Right renal pelvis (tissue), 4 donors: Measurements from ENCODE around the gene ADD3. TPM values are rescaled to one million over a fixed set of nuclear protein-coding genes. Genes with fewer than 3 reads are reported as not detected.

Experiments used
- DNase-seq, 4 donors: peaks; one replicate each; pipeline ENCODE4 v3.0.0-alpha.2; 2013; ENCODE audit warnings: low read depth in 4 of 4, low spot score in 3 of 4, missing footprints in 1 of 4
- polyA plus RNA-seq, 4 donors: library from polyadenylated mRNA; unstranded; fragments of 120-200 nt; gene quantifications; one replicate each; pipeline ENCODE4 v1.2.1, GENCODE V29; 2013; ENCODE audit not compliant: insufficient read length in 4 of 4

Gene ADD3
- polyA plus RNA-seq, 4 donors = 227 to 291 (median 272) TPM

- DNase-seq = no peak
Measured at GRCh38 chr10:110169586-110169985, 161.8 kb downstream of the ADD3 start.

GRCh38 chr10:110170142-110170971, 162.6 kb downstream of the ADD3 start:
- DNase-seq = no peak

GRCh38 chr10:110171032-110171431, 163.2 kb downstream of the ADD3 start:
- DNase-seq = no peak

- DNase-seq = no peak
Measured at GRCh38 chr10:110172155-110172554, 164.4 kb downstream of the ADD3 start.

GRCh38 chr10:110174201-110174600, 166.4 kb downstream of the ADD3 start:
- no peak for DNase-seq

GRCh38 chr10:110174816-110175215, 167.0 kb downstream of the ADD3 start:
- DNase-seq = no peak

- no peak for DNase-seq
Measured at GRCh38 chr10:110175406-110175805, 167.6 kb downstream of the ADD3 start.

GRCh38 chr10:110176141-110177030, 168.6 kb downstream of the ADD3 start:
- DNase-seq = no peak

- no peak for DNase-seq
Measured at GRCh38 chr10:110179220-110179619, 171.4 kb downstream of the ADD3 start.

- no peak for DNase-seq
Measured at GRCh38 chr10:110181451-110181850, 173.7 kb downstream of the ADD3 start.

GRCh38 chr10:110181911-110182310, 174.1 kb downstream of the ADD3 start:
- DNase-seq = no peak

- DNase-seq = no peak
Measured at GRCh38 chr10:110184398-110184797, 176.6 kb downstream of the ADD3 start.

Other genes starting within 250 kb of the ADD3 start
- 10 to 100 TPM; 78.8 to 81.9 (median 79.7) TPM for gene XPNPEP1, start 84.5 kb upstream of the ADD3 start, polyA plus RNA-seq
- gene MXI1, start 199.6 kb downstream of the ADD3 start, polyA plus RNA-seq = 10 to 100 TPM; 46.9 to 55.2 (median 50.0) TPM